Sigmoid colon (tissue), 7 donors: ENCODE measurements around the gene HAVCR1. TPM values are rescaled to one million over a fixed set of nuclear protein-coding genes. Genes with fewer than 3 reads are reported as not detected.

ENCODE experiments used
- DNase-seq: peaks from one replicate; pipeline ENCODE4 v3.0.0-alpha.2; 2019
- H3K27ac ChIP-seq, 4 donors: fragments of 200-600 bp; sonication (generic); one replicate each; pipeline ENCODE4 v1.5.1; 2016 to 2019; ENCODE audit warnings: mild to moderate bottlenecking in 1 of 4
- H3K27me3 ChIP-seq, 3 donors: fragments of 200-600 bp; sonication (generic); one replicate each; pipeline ENCODE4 v1.5.1; 2019; ENCODE audit warnings: mild to moderate bottlenecking in 1 of 3
- H3K36me3 ChIP-seq, 4 donors: fragments of 200-600 bp; sonication (generic); one replicate each; pipeline ENCODE4 v1.5.1; 2016 to 2019
- H3K4me1 ChIP-seq, 4 donors: fragments of 200-600 bp; sonication (generic); one replicate each; pipeline ENCODE4 v1.5.1; 2017 to 2019
- H3K4me3 ChIP-seq, 4 donors: fragments of 200-600 bp; sonication (generic); one replicate each; pipeline ENCODE4 v1.5.1; 2017 to 2019; ENCODE audit warnings: mild to moderate bottlenecking in 2 of 4, moderate library complexity in 1 of 4
- H3K9me3 ChIP-seq, 4 donors: fragments of 200-600 bp in 3 of 4; sonication (generic) in 3 of 4; one replicate each; pipeline versions ENCODE4 v1.5.1 to v1.6.1; 2013 to 2019
- CTCF ChIP-seq, 4 experiments: fragments of 450-650 bp in 3 of 4; fragments of 200-600 bp in 1 of 4; IDR thresholded peaks; one replicate each; pipeline ENCODE4 v1.5.1; 2016 to 2019; ENCODE audit warnings: antibody characterized with exemption in 4 of 4, mild to moderate bottlenecking in 3 of 4, moderate library complexity in 2 of 4
- EP300 ChIP-seq, 4 donors: sonication (generic); formaldehyde crosslinking; IDR thresholded peaks; one replicate each; pipeline ENCODE4 v1.6.1; 2017; ENCODE audit warnings: antibody characterized with exemption in 4 of 4
- POLR2A ChIP-seq, 2 donors: fragments of 450-650 bp; IDR thresholded peaks; one replicate each; pipeline ENCODE4 v1.6.1; 2016; ENCODE audit warnings: antibody characterized with exemption in 2 of 2, mild to moderate bottlenecking in 2 of 2, moderate library complexity in 2 of 2
- POLR2AphosphoS5 ChIP-seq, 4 donors: sonication (generic); formaldehyde crosslinking; IDR thresholded peaks; one replicate each; pipeline ENCODE4 v1.6.1; 2017; ENCODE audit warnings: antibody characterized with exemption in 4 of 4
- WGBS, 2 donors: extraction: QIAGEN DNeasy Blood & Tissue Kit; methylation state at CpG; one replicate each; pipeline ENCODE4 v1.1.7; 2013; 5-methylcytosine and 5-hydroxymethylcytosine counted together
- intact Hi-C: fragments of 100-400 bp; cut with DNase I; formaldehyde crosslinking; loops from one replicate; pipeline ENCODE4 v1.15.1; 2023
- polyA plus RNA-seq, 3 donors: library from polyadenylated mRNA; stranded (reverse); fragments of 200-250 nt; gene quantifications; one replicate each; pipeline ENCODE4 v1.2.3, GENCODE V29; 2013
- total RNA-seq, 4 donors: library from RNA; depleted of rRNA; stranded (reverse); fragments of >200 nt; gene quantifications; one replicate each; pipeline ENCODE4 v1.1.0, GENCODE V29; 2016
- donor health status: healthy with polysubstance abuse.
- donor health status: Bipolar disorder and iron deficiency.
- donor health status: healthy.

HAVCR1 gene
- total RNA-seq, result not detected
- 1 to 10 TPM in 1 of 3 donors, not detected in 2; 1.5 TPM for polyA plus RNA-seq

- no peaks in the 10 kb centered on the region for H3K36me3 ChIP-seq
- no peaks in the 10 kb centered on the region for H3K4me1 ChIP-seq
- H3K27ac ChIP-seq, result no peak within 1 kb of the TSS
- no peak for DNase-seq
- TF ChIP-seq POLR2A (IDR thresholded peaks at IDR 0.05) (no peak), POLR2AphosphoS5 (IDR thresholded peaks at IDR 0.05) (no peak), EP300 (IDR thresholded peaks at IDR 0.05) (no peak), CTCF (IDR thresholded peaks at IDR 0.05) (no peak)
- H3K27me3 ChIP-seq, result no peaks in the 10 kb centered on the region
- H3K9me3 ChIP-seq, result no peaks in the 10 kb centered on the region
- intact Hi-C loops, result no loop called here
- no peak within 1 kb of the TSS for H3K4me3 ChIP-seq
- 35 to 68% methylated on average over 9 of the region's 9 CpGs for WGBS, 2 donors
Measured at GRCh38 chr5:157059093-157059539, at the start of gene HAVCR1. HAVCR1 (minus strand) TSS chr5:157059116; CDS start chr5:157057943, 1,173 bp downstream.

- Histone ChIP-seq H3K27ac (peak overlapping the region in 2 of 4 donors; percentile 32 to 34), H3K36me3 (no peaks in the 10 kb centered on the region), H3K27me3 (no peaks in the 10 kb centered on the region), H3K4me3 (peak overlapping the region in 2 of 4 donors; percentile 10 to 20), H3K4me1 (no peaks in the 10 kb centered on the region), H3K9me3 (no peaks in the 10 kb centered on the region)
- TF ChIP-seq EP300 (IDR thresholded peaks at IDR 0.05), result no peak
- no peak for TF ChIP-seq CTCF (IDR thresholded peaks at IDR 0.05)
- TF ChIP-seq POLR2AphosphoS5 (IDR thresholded peaks at IDR 0.05), result no peak
- no peak for TF ChIP-seq POLR2A (IDR thresholded peaks at IDR 0.05)
- DNase-seq, result no peak
- WGBS, 2 donors, result 74 to 86% methylated on average over 3 of the region's 3 CpGs
- intact Hi-C loops, result no loop called here
Measured at GRCh38 chr5:157107508-157107907, 48.6 kb upstream of the HAVCR1 start.

DNA sequence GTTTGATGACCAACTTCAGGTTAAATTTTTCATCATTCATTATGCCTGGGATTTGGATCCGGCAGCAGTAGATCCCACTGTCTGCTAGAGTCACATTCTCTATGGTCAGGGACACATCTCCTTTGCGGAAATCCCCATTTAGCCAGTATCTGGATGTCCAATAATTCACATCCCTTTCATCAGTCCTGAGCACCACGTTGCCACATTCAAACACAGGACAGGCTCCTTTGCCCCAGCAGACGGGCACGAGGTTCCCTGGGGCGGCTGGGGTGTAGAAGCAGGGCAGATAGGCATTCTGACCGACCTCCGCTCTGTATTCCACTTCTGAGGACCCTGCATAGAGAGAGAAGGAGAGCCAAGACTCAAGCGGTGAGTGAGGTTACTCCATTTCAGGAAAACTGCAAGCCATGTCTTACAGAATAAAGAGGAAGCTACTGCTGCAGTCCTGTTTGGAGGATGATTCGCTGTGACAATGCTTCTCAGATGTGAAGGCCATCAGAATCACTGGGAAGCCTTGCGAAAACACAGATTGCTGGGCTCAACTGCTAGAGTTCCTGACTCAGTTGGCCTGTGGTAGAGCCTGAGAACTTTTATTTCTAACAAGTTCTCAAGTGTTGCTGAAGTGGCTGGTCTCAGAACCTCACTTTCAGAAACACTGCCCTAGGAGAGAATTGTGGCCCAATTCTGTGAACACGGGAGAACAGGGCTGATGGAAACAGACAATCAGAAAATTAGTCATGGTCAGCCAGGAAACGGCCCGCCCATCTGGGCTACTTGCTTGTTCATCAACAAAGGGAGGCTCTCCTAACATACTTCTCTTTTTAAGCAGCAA, 47.9 kb upstream of the HAVCR1 start:
- TF ChIP-seq POLR2AphosphoS5 (IDR thresholded peaks at IDR 0.05), result no peak
- TF ChIP-seq EP300 (IDR thresholded peaks at IDR 0.05), result no peak
- no peak for TF ChIP-seq POLR2A (IDR thresholded peaks at IDR 0.05)
- no peak for TF ChIP-seq CTCF (IDR thresholded peaks at IDR 0.05)
- WGBS, 2 donors, result 83 to 87% methylated on average over 14 of the region's 14 CpGs
- H3K36me3 ChIP-seq, result no peaks in the 10 kb centered on the region
- H3K9me3 ChIP-seq, result no peaks in the 10 kb centered on the region
- intact Hi-C loops, result no loop called here
- no peak for DNase-seq
- peak overlapping the region in 1 of 4 donors; percentile 4 for H3K4me3 ChIP-seq
- no peaks in the 10 kb centered on the region for H3K27me3 ChIP-seq
- H3K27ac ChIP-seq, result peak overlapping the region in 2 of 4 donors; percentile 27 to 34
- no peaks in the 10 kb centered on the region for H3K4me1 ChIP-seq

- no peak for DNase-seq
- intact Hi-C loops, result no loop called here
- Histone ChIP-seq H3K36me3 (no peaks in the 10 kb centered on the region), H3K27ac (no peak overlapping the region), H3K4me3 (no peak overlapping the region), H3K4me1 (no peaks in the 10 kb centered on the region), H3K27me3 (no peaks in the 10 kb centered on the region), H3K9me3 (no peaks in the 10 kb centered on the region)
- TF ChIP-seq POLR2A (IDR thresholded peaks at IDR 0.05) (no peak), EP300 (IDR thresholded peaks at IDR 0.05) (no peak), POLR2AphosphoS5 (IDR thresholded peaks at IDR 0.05) (no peak), CTCF (IDR thresholded peaks at IDR 0.05) (no peak)
- WGBS, 2 donors, result 64% methylated on average over 2 of the region's 2 CpGs
Measured at GRCh38 chr5:157100140-157100679, 41.3 kb upstream of the HAVCR1 start.
